Liver (tissue), 9 donors: ENCODE measurements around the gene NLK. TPM values are rescaled to one million over a fixed set of nuclear protein-coding genes. Genes with fewer than 3 reads are reported as not detected.

Source experiments
- DNase-seq: peaks from one replicate; pipeline ENCODE4 v3.0.0-alpha.2; 2017; ENCODE audit warnings: low spot score
- H3K27ac ChIP-seq, 2 donors: one replicate each; pipeline ENCODE4 v1.7.0; 2013; ENCODE audit warnings: inconsistent platforms in 2 of 2, low read length in 2 of 2, control low read depth in 1 of 2, low read depth in 1 of 2, mild to moderate bottlenecking in 1 of 2
- H3K27me3 ChIP-seq, 4 donors: one replicate each; pipeline versions ENCODE4 v1.6.1 to v1.7.0; 2013; ENCODE audit warnings: low read length in 3 of 4, inconsistent platforms in 1 of 4, mild to moderate bottlenecking in 1 of 4, moderate library complexity in 1 of 4; ENCODE audit not compliant: control insufficient read depth in 4 of 4, insufficient read depth in 4 of 4
- H3K36me3 ChIP-seq, 4 donors: one replicate each; pipeline versions ENCODE4 v1.6.1 to v1.7.0; 2013; ENCODE audit warnings: low read length in 3 of 4, mild to moderate bottlenecking in 3 of 4, low read depth in 1 of 4, moderate library complexity in 1 of 4; ENCODE audit not compliant: control insufficient read depth in 4 of 4, insufficient read depth in 3 of 4
- H3K4me1 ChIP-seq, 4 donors: one replicate each; pipeline versions ENCODE4 v1.6.1 to v1.7.0; 2013; ENCODE audit warnings: low read length in 3 of 4, mild to moderate bottlenecking in 3 of 4, moderate library complexity in 1 of 4; ENCODE audit not compliant: control insufficient read depth in 4 of 4, insufficient read depth in 4 of 4
- H3K4me3 ChIP-seq, 3 donors: one replicate each; pipeline versions ENCODE4 v1.6.1 to v1.7.0; 2013; ENCODE audit warnings: low read length in 3 of 3, control low read depth in 1 of 3, low read depth in 1 of 3, mild to moderate bottlenecking in 1 of 3
- H3K9ac ChIP-seq, 2 donors: one replicate each; pipeline ENCODE4 v1.7.0; 2013; ENCODE audit warnings: low read length in 2 of 2, mild to moderate bottlenecking in 2 of 2, moderate library complexity in 2 of 2, control low read depth in 1 of 2, low read depth in 1 of 2
- H3K9me3 ChIP-seq, 4 donors: one replicate each; pipeline versions ENCODE4 v1.6.1 to v1.7.0; 2013; ENCODE audit warnings: low read length in 3 of 4; ENCODE audit not compliant: control insufficient read depth in 4 of 4
- CTCF ChIP-seq: fragments of 150-350 bp; IDR thresholded peaks from 2 replicates; pipeline ENCODE4 v1.5.1; 2017; ENCODE audit warnings: improper control_type of control experiment, low read depth, low read length; ENCODE audit not compliant: missing input control
- EGR1 ChIP-seq, 2 donors: IDR thresholded peaks; 2 replicates each; pipeline ENCODE4 v1.6.1; 2016 to 2018; ENCODE audit warnings: antibody characterized with exemption in 2 of 2, low read depth in 2 of 2
- FOXA2 ChIP-seq: IDR thresholded peaks from 2 replicates; pipeline ENCODE4 v1.6.1; 2016; ENCODE audit warnings: antibody characterized with exemption
- GABPA ChIP-seq, 2 donors: IDR thresholded peaks in 1 of 2; conservative IDR thresholded peaks in 1 of 2; 2 replicates each; pipeline ENCODE4 v1.6.1; 2016; ENCODE audit warnings: antibody characterized with exemption in 2 of 2, mild to moderate bottlenecking in 1 of 2, moderate library complexity in 1 of 2
- HNF4A ChIP-seq, 2 donors: conservative IDR thresholded peaks; 2 replicates each; pipeline ENCODE4 v1.6.1; 2016; ENCODE audit warnings: antibody characterized with exemption in 2 of 2, mild to moderate bottlenecking in 2 of 2
- HNF4G ChIP-seq: IDR thresholded peaks from 2 replicates; pipeline ENCODE4 v1.6.1; 2016; ENCODE audit warnings: antibody characterized with exemption
- JUND ChIP-seq, 2 donors: IDR thresholded peaks; 2 replicates each; pipeline ENCODE4 v1.6.1; 2016; ENCODE audit warnings: antibody characterized with exemption in 2 of 2
- MAX ChIP-seq: IDR thresholded peaks from 2 replicates; pipeline ENCODE4 v1.6.1; 2016; ENCODE audit warnings: antibody characterized with exemption
- NR2F2 ChIP-seq: IDR thresholded peaks from 2 replicates; pipeline ENCODE4 v1.6.1; 2016; ENCODE audit warnings: antibody characterized with exemption
- RAD21 ChIP-seq, 2 donors: IDR thresholded peaks; 2 replicates each; pipeline ENCODE4 v1.6.1; 2016; ENCODE audit warnings: antibody characterized with exemption in 2 of 2, mild to moderate bottlenecking in 2 of 2
- REST ChIP-seq: IDR thresholded peaks from 2 replicates; pipeline ENCODE4 v1.6.1; 2016; ENCODE audit warnings: antibody characterized with exemption, mild to moderate bottlenecking
- RXRA ChIP-seq, 2 donors: IDR thresholded peaks; 2 replicates each; pipeline ENCODE4 v1.6.1; 2017 to 2018; ENCODE audit warnings: antibody characterized with exemption in 2 of 2, mild to moderate bottlenecking in 1 of 2
- SP1 ChIP-seq: IDR thresholded peaks from 2 replicates; pipeline ENCODE4 v1.6.1; 2018; ENCODE audit warnings: antibody characterized with exemption, mild to moderate bottlenecking
- TAF1 ChIP-seq: conservative IDR thresholded peaks from 2 replicates; pipeline ENCODE4 v1.6.1; 2016; ENCODE audit warnings: antibody characterized with exemption, mild to moderate bottlenecking
- YY1 ChIP-seq: IDR thresholded peaks from 2 replicates; pipeline ENCODE4 v1.6.1; 2016; ENCODE audit warnings: antibody characterized with exemption, mild to moderate bottlenecking
- WGBS: extraction: QIAGEN DNeasy Blood & Tissue Kit; methylation state at CpG from one replicate; pipeline ENCODE4 v1.1.7; 2013; 5-methylcytosine and 5-hydroxymethylcytosine counted together
- polyA plus RNA-seq, 2 donors: library from polyadenylated mRNA; stranded (reverse) in 1 of 2; unstranded in 1 of 2; fragments of 200-250 nt in 1 of 2; fragments of >200 nt in 1 of 2; fragmentation: Nextera tagmentation in 1 of 2; extraction: Ambion mirVana in 1 of 2; gene quantifications; one replicate each; pipeline versions ENCODE4 v1.2.1 to v1.2.3, GENCODE V29; 2013 to 2015
- total RNA-seq, 2 donors: library from RNA; depleted of rRNA; stranded (reverse); fragments of >200 nt; gene quantifications; one replicate each; pipeline ENCODE4 v1.2.3, GENCODE V29; 2014
- donor health status: healthy.
- donor health status: healthy.
- donor health status: healthy.
- donor health status: healthy.
- donor health status: healthy.

Gene NLK
- total and polyA plus RNA-seq, 4 donors = 4.4 to 17.4 (median 9.2) TPM

GRCh38 chr17:28115046-28115445 lies 72.6 kb downstream of the NLK start:
- H3K27me3 ChIP-seq = no peaks in the 10 kb centered on the region
- no peak overlapping the region for H3K9ac ChIP-seq
- no peak overlapping the region for H3K27ac ChIP-seq
- H3K9me3 ChIP-seq = no peaks in the 10 kb centered on the region
- 91% methylated on average over 1 of the region's 1 CpG for WGBS
- H3K36me3 ChIP-seq = no peaks in the 10 kb centered on the region
- no peak overlapping the region for H3K4me3 ChIP-seq
- TF ChIP-seq FOXA2 (no peak), YY1 (no peak), REST (no peak), TAF1 (no peak), MAX (no peak), HNF4G (no peak), JUND (IDR thresholded peaks at IDR 0.05) (no peak)
- DNase-seq = no peak
- H3K4me1 ChIP-seq = peaks cover 4 to 21% (median 10%) of the 10 kb centered on the region in 4 donors

GRCh38 chr17:28117304-28117703 lies 74.8 kb downstream of the NLK start:
- Histone ChIP-seq H3K9ac (no peak overlapping the region), H3K27me3 (no peaks in the 10 kb centered on the region), H3K4me3 (no peak overlapping the region), H3K4me1 (peaks cover 0 to 19% (median 9%) of the 10 kb centered on the region in 4 donors), H3K36me3 (no peaks in the 10 kb centered on the region), H3K27ac (no peak overlapping the region), H3K9me3 (no peaks in the 10 kb centered on the region)
- no peak for TF ChIP-seq RXRA (IDR thresholded peaks at IDR 0.05)
- TF ChIP-seq REST = no peak
- DNase-seq = no peak

- no peak overlapping the region for H3K4me3 ChIP-seq
- peak overlapping the region; percentile 18 to 59 for H3K27ac ChIP-seq
- peak overlapping the region; percentile 10 to 66 for H3K9ac ChIP-seq
- H3K27me3 ChIP-seq = no peaks in the 10 kb centered on the region
- no peaks in the 10 kb centered on the region for H3K9me3 ChIP-seq
- no peaks in the 10 kb centered on the region for H3K36me3 ChIP-seq
- H3K4me1 ChIP-seq = peaks cover 0 to 15% (median 6%) of the 10 kb centered on the region in 4 donors
- WGBS = 10% methylated on average over 1 of the region's 1 CpG
- DNase-seq = no peak
- TF ChIP-seq GABPA (IDR thresholded peaks at IDR 0.05 in 1 of 2, conservative IDR thresholded peaks at IDR 0.05 in 1 of 2) (no peak), YY1 (no peak), RAD21 (IDR thresholded peaks at IDR 0.05) (no peak), SP1 (no peak), REST (no peak), HNF4A (conservative IDR thresholded peaks at IDR 0.05) (no peak), FOXA2 (no peak), CTCF (no peak), NR2F2 (no peak), EGR1 (IDR thresholded peaks at IDR 0.05; ENCODE audit: low read depth in 2 of 2) (no peak), MAX (no peak)
Observed at GRCh38 chr17:28118362-28118761, 75.9 kb downstream of the NLK start.
